Stimulated activated naive CD4-positive, alpha-beta T cell (primary cell): ENCODE data around the gene FLNC.

Source experiments
- DNase-seq, 6 experiments: peaks; one replicate each; lab custom pipeline; 2025; lab: John Stamatoyannopoulos, UW

Gene FLNC

DNA sequence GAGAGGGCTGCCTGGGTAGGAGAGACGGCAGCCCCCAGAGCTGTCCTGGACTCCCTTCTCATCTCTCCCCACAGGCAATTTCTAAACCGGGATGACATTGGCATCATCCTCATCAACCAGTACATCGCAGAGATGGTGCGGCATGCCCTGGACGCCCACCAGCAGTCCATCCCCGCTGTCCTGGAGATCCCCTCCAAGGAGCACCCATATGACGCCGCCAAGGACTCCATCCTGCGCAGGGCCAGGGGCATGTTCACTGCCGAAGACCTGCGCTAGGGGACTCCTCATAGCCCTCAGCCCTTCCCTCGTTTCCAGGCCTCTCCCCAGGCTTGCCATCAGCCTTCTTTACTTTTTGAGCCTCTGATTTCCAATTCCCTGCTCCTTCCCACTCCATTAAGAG is 35.1 kb downstream of the FLNC start:
- DNase-seq: no peak

DNA sequence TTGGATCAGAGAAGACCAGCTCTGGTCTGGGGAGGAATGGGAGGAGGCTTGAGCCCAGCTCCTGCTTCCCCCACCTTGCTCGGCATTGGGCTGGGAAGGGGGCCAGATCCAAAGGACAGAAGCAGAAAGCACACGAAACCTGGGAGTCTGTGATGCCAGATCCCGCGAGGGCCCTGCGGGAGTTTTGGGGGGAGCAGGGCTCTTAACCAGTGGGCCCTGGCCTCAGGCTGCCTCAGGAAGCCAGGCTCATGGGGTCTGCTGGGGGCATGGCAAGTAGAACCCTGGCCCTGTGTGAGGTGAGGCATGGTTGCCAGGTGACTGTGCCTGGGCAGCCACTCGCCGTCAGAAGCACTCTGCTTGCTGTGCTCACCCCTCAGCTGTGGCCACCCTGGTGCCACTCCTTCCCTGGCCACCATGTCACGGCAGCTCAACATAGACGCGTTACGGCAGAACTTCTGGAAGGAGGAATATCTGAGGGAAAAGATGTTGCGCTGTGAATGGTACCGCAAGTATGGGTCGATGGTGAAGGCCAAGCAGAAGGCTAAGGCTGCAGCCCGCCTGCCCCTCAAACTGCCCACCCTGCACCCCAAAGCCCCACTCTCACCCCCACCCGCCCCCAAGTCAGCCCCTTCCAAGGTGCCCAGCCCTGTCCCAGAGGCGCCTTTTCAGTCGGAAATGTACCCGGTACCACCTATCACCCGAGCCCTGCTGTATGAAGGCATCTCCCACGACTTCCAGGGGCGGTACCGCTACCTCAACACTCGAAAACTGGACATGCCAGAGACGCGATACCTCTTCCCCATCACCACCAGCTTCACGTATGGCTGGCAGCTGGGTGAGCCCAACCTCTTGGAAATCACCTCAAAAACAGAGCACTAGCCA is 36.0 kb downstream of the FLNC start:
- no peak for DNase-seq

GRCh38 chr7:128867241-128867640 is 37.0 kb downstream of the FLNC start:
- DNase-seq: no peak

- DNase-seq: no peak
These were observed 37.8 kb downstream of the FLNC start for GRCh38 chr7:128867842-128868623.

- no peak for DNase-seq
These were observed 38.5 kb downstream of the FLNC start for GRCh38 chr7:128868624-128869137.

- peak in 5 of 6 experiments; percentile 23 to 58 (median 33) for DNase-seq
These were observed 39.1 kb downstream of the FLNC start for GRCh38 chr7:128869138-128869943.

DNA sequence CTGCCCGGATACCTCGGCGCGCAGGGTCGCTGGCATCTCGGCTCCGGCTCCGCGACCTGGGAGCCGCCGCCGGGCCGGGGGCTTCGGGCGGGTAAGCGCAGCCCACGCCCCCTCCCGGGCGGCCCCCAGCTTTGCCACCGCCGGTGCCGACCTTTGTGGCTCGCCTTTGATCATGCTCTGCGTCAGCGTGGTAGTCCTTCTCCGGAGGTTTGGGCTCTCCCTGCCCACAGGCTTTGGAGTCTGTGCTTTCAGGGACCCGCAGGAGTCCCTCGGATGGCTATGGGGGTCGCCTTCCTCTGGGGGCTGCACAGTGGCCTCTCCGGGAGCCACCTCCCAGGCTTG is 39.7 kb downstream of the FLNC start:
- DNase-seq: no peak

DNA sequence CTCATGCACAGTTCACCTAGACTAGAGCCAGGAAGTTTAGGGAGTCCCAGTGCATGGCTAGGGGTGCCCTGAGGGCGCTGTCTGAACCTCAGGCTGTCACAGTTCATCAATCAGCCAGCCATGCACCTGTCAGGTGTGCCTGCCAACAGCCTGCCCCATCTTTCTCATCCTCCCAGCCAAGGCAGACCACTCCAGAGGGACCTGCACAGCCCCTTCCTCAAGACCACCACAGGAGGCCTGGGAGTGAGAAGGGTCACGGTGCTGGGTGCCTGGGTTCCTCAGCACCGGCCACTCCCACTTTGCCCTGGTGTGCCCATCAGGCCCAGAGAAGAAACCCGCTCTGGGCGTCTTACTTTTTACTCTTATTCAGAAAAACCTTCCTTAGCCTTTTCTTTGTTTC is 40.8 kb downstream of the FLNC start:
- no peak for DNase-seq

DNA sequence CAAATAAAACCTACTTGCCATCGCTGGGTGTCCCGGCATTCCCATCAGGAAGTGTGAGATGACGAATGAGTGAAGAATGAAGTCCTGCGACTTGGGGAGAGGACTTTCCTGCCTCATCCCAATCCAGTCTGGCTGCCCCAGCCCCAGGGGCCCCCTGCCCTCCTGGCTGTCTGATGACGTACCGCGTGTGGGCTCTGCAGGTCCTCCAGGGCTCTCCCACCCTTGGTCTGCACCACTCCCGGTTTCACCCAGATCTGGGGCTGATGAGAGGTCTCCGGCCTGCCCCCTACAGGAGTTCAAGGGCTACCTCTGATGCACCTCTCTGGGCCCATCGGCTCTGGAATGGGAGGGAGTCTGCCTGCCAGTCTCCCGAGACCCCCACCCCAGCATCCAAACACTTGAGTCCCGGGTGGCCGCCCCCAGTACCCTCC is 42.2 kb downstream of the FLNC start:
- no peak for DNase-seq

DNA sequence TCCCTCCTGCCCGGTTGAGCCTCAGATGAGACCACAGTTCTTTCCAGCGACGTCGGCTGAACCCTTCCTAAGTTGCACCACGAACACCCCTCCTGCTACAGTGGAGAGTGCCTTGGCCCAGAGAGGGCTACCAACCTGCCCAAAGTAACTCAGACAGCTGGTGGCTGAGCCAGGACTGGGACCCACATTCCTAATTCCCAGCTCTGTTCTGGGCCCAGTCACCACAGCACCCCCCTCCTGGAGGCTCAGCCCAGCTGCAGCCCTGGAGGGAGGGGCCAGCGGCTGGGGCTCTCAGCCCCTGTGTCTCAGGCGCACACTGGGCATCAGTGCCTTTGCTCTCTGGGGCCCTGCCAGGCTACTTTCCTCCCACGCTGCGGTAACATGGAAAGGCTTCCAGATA is 43.0 kb downstream of the FLNC start:
- DNase-seq: no peak

DNA sequence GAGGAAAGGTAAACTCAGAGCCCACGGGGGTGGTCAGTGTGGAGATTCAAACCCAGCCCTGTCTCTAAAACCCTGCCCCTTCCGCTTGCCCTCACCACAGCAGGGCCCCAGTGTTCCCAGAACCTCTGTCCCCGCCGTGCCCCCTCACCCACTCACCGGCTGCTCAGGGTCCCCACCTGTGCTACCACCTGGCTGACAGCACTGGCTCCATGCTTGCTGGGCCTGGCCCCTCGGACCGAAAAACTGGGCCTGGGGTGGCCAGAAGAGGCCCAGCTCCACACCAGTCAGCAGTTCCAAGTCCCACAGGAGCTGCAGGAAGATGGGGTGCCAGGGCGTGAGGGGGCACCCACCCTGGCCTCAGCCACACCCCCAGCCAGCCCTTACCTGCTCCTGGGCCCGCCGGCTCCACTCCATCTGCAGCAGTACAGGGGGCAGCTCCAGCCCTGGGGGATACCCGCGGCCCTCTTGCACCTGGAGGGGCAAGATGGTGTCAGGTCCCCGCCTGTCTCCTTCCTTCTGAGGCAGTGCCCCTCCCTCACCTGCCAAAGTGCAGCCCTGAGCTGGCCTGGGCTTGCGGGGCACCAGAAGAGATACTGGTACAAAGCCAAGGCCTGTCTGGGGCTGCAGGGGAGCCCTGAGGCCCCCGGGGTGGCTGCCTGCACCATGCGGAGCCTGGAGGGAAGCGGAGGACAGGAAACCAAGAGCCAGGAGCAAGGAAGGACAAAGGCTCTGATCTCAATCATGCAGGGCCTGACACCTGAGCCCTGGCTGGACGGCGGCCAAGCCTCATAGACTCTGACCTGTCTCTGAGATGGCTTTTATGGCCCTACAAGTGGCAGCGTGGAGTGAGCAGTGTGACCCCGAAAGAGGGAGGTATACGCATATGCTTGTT is 44.2 kb downstream of the FLNC start:
- no peak for DNase-seq

DNA sequence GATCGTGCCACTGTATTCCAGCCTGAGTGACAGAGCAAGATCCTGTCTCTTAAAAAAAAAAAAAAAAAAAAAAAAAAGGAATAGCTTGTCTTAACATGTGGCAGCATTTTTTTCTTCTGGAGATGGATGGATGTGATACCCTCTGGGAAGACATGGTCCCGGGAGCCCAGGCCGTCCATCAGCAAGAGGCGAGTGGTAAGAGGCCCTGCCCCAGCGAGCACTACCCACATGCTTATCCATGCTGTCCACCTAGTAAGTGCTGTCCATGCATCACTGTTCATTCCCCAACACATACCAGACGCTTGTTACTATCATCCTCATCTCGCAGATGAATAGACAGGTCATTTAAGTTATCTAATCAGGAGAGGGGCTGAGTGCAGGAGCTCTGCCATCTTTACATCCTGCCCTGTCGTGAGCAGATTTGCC is 45.3 kb downstream of the FLNC start:
- DNase-seq: no peak

DNA sequence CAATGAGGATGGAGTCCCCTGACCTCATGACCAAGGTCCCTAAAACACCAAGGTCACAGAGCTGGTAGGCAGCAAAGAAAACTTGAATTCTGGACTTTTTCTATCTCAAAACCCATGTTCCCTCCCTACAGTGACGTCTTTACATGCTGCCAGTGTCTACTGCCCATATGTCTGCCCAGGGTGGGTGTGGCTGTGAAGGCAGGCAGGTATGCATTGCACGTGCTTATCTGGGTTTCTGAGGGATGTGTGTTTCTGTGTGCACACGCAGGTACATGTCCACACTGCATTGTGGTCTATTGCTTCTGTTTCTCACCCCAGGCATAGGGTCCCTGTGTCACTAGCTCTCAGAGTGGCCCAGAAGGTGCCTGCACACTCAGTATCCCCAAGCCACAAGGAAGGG is 45.9 kb downstream of the FLNC start:
- DNase-seq: no peak

DNA sequence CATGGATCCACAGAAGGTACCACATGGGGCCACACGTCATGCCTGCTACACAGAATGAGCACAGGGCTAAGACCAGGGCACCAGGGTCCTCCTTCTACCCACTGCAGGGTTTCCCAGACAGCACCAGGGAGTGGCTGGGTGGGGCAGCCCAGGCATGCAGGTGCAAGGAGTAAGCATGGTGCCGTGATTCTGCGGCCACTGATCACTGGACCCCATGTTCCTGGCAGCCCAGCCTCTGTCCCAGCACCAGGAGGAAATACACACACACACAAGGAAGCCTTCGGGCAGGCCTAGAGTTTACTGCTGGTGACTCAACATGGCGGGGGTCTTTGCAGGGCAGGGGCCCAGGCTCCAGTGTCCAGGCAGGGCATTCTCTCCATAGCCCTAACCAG is 46.4 kb downstream of the FLNC start:
- DNase-seq: no peak

DNA sequence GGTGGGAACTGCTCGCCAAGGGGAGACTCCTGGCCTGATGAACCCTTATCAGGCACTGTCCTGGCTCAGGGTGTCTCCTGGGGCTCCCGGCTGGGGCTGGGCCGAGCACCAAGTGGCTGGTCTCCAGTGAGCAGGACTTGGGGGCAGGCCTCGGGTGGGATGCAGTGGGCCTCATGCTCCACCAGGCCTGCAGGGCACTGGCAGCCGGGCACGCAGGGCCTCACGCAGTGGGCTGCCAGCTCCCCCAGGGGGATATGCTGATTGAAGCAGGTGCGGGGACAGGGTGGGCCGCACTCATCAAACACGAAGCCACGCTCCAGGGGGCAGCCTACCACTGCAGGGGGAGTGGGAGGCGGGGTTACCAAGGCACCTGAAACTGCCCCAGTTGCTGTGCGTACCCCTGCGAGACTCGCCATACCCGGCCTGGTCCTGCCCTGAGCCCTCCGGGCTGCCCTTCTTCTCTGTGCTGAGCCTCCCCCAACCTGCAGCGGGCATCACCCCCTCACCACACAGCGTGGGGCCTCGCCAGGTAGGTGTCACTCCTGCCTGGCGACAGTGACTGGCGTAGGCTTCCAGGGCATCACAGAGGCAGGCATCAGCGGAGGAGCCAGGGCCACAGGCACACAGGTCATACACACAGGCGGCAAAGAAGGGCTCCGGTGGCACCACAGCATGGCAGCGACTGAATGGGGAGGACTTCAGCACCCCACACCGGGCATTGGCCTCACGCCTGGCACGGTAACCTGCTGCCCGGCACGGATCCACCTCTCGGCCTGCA is 47.0 kb downstream of the FLNC start:
- no peak for DNase-seq

GRCh38 chr7:128877756-128878120 is 47.5 kb downstream of the FLNC start:
- no peak for DNase-seq

- no peak for DNase-seq
These were observed 48.3 kb downstream of the FLNC start for GRCh38 chr7:128878226-128879105.

DNA sequence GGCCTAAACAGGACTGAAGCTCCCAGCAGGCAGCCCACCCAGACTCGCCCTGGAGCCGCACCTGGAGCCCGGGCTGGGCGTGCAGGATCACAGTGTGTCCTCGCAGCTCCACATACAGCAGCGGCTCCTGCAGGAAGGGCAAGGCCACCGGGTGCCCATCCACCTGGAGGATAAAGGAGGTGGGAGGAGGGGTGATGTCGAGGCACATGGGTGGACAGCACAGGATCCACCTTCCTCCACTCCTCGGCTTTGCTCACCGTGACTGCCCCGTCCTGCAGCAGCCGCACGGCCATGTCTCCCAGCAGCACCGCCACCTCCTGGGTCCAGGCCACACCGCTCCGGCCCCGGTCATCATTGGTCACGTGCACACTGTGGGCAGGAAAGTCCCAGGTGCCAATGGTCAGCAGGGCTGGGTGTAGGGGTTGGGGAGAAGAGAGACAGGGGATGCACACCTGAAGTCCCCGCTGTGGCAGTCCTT is 49.3 kb downstream of the FLNC start:
- DNase-seq: no peak
